NCI-H2171 treated with DMSO at 0.1 percent for 48 hours (cell line): Measurements from ENCODE around the gene SHISA7.

ENCODE experiments used
- DNase-seq: peaks from one replicate; lab custom pipeline; 2025; lab: John Stamatoyannopoulos, UW

The SHISA7 gene

GRCh38 chr19:55443045-55443823, at the start of gene SHISA7:
Gene SHISA7 (minus strand): TSS chr19:55443300. CDS start chr19:55442863, 437 bp downstream.
- peak; percentile 28 for DNase-seq

DNA sequence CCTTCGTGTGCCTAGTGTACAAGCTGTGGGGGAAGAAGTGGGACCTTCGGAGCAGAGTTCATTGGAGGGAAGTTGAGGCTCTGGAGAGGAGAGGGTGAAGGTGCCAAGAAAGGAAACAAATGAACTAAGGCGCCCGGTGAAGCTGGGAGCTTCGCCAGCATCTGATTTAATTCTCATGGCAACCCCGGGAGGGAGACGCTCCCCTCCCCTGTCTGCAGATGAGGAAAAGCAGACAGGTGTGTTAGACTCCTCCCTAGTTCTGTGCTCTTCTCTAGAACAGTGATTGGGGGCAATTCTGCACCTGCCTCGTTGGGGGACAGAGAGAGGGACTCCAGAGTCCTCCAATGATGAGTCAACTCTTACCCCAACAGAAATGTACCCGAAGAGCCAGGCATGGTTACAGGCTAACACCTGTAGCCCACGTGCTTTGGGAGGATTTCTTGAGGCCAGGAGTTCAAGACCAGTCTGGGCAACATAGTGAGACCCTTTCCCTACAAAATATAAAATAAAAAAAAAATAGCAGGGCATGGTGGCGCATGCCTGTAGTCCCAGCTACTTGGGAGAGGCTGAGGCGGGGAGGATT, 49.4 kb upstream of the SHISA7 start:
- peak; percentile 60 for DNase-seq

- DNase-seq = no peak
These were observed 48.7 kb upstream of the SHISA7 start for GRCh38 chr19:55491546-55492360.

GRCh38 chr19:55490478-55491432, 47.7 kb upstream of the SHISA7 start:
- DNase-seq = no peak

- no peak for DNase-seq
These were observed 46.8 kb upstream of the SHISA7 start for GRCh38 chr19:55489711-55490477.

- peak; percentile 6 for DNase-seq
These were observed 46.0 kb upstream of the SHISA7 start for GRCh38 chr19:55488986-55489710.

GRCh38 chr19:55487924-55488687, 45.0 kb upstream of the SHISA7 start, which contains the start of gene SSC5D:
Gene SSC5D (plus strand): TSS chr19:55488436. CDS start chr19:55488590, 154 bp downstream.
- DNase-seq = peak; percentile 38

GRCh38 chr19:55486971-55487923, 44.1 kb upstream of the SHISA7 start:
- peak; percentile 59 for DNase-seq

DNA sequence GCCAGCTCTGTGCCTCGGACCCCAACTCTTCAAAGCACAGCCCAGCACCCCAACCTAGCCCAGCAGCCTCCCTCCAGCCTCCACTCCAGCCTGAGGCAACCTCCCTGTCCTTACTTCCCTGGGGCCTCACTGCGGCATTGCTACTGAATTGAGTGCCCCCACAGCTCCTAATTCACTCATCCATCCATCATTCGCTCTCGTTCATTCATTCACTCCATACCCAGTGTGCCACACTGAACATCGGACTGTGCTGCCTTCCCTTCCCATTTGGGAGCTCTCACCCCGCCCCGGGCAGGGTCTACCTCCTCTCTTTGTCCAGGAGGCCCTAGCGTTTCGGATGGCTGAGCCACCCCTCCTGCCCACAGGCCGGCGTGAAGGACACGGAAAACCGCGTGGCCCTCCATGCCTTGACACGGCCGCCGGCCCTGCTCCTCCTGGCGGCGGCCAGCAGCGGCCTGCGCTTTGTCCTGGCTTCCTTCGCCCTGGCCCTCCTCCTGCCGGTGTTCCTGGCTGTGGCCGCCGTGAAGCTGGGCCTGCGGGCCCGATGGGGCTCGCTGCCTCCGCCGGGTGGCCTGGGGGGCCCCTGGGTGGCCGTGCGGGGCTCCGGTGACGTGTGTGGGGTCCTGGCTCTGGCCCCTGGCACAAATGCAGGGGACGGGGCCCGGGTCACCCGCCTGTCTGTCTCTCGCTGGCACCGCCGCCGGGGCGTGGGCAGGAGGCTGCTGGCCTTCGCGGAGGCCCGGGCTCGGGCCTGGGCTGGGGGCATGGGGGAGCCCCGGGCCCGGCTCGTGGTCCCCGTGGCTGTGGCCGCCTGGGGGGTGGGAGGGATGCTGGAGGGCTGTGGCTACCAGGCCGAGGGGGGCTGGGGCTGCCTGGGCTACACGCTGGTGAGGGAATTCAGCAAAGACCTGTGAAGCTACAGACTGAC, 43.2 kb upstream of the SHISA7 start:
- no peak for DNase-seq

DNA sequence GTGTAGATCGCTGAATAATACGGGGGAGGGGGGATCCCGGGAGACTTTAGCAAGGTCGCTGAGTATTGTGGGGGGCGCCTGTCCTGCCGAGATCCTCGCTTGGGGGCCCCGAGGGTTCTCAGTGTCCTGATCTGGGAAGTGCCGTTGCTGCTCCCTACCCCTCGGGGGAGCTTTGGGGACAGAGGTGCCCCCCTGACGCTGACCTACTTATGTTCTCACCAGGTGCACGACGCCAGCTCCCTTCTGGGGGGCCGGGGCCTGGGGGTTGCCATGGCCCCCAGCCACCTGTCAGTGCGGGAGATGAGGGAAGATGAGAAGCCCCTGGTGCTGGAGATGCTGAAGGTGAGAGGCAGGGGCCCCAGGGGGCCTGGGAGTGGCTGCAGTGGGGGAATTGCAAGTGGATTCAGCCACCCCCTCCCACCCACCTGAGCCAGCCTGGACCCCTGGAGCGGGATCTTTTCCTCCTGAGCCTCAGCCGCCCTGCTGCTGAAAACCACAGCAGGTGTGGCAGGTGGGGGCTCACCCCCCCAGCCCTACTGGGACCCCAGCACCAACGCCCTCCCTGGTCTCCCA, 42.4 kb upstream of the SHISA7 start:
- peak; percentile 95 for DNase-seq

- peak; percentile 88 for DNase-seq
These were observed 41.7 kb upstream of the SHISA7 start, which contains the start of gene NAT14 for GRCh38 chr19:55484593-55485438. Gene NAT14 (plus strand): TSS chr19:55485188. CDS start chr19:55485709, 521 bp downstream.

DNA sequence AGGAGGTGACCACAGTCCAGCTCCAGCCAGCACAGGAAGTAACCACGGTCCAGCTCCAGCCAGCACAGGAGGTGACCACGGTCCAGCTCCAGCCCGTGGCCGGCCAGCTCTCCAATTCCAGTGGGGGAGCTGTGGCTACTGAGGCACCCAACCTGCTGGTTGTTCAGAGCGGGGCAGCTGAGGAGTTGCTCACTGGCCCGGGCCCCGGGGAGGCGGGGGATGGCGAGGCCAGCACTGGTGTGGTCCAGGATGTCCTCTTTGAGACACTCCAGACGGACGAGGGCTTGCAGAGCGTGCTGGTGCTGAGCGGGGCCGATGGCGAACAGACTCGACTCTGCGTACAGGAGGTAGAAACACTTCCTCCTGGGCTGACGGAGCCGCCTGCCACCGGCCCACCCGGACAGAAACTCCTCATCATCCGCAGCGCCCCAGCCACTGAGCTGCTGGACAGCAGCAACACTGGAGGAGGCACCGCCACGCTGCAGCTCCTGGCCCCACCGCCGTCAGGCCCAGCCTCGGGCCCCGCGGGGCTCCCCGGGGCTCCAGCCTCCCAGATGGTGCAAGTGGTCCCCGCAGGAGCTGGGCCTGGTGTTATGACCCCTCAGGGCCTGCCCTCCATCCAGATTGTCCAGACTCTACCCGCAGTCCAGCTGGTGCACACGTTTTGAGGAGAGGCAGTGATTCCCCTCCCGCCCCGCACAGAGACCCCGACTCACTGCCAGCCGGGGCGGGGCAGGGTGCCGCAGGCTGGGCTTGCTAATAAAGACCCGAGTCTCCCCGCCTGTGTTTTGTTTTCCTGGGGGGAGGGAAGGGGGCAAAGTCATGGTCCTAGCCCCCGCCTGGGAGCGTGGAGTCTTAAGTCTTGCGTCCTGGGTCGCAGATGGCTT, 40.8 kb upstream of the SHISA7 start:
- no peak for DNase-seq

- DNase-seq = no peak
These were observed 40.0 kb upstream of the SHISA7 start for GRCh38 chr19:55482967-55483705.
